ENCODE measurements around the gene CD247.

Gene CD247

GRCh38 chr1:167528057-167528728 lies 9.9 kb upstream of the CD247 start:
- DNase-seq (no peak), ATAC-seq (no peak)
- no peaks in the 10 kb centered on the region for H3K27me3 Mint-ChIP-seq
- no peaks in the 10 kb centered on the region for H3K36me3 Mint-ChIP-seq (ENCODE audit: low read depth)
- no peak overlapping the region for H3K27ac Mint-ChIP-seq
- H3K4me3 Mint-ChIP-seq, result no peak overlapping the region
- no peaks in the 10 kb centered on the region for H3K9me3 Mint-ChIP-seq
- H3K4me1 Mint-ChIP-seq, result peaks cover 3% of the 10 kb centered on the region

DNA sequence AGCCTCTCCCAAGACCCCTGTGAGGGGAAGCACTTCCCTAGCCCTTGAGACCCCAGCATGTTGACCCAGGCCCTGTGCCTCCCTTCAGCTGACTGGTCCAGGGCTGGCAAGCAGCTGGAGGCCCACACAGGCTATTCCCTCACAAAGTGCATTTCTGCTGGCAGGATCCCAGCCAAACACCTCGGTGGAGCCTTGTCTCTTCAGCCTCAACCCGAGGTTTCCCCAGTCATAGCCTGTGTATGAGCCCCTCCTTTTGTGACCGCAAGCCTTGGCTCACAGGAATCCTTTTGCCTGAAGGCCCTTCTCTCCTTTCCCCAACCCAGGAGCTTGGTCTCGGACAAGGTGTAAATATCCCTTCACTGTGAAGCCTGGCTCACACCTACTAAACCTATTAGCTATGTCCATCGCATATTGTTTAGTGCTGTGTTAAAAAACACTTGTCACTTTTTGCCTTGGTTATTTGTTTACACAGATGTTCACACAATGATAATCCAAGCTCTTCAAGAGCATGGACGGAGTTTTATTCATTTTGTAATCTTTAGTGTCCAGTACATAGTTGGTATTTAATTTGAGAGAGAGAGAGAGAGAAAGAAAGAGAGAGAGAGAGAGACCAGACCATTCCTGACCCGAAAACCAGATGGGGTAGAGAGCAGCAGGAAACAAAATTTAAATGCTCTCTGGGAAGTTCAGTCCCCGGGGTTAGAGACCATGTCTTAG lies 8.5 kb upstream of the CD247 start:
- no peaks in the 10 kb centered on the region for H3K27me3 Mint-ChIP-seq
- peaks cover 3% of the 10 kb centered on the region for H3K4me1 Mint-ChIP-seq
- no peak overlapping the region for H3K4me3 Mint-ChIP-seq
- ATAC-seq (no peak), DNase-seq (no peak)
- no peaks in the 10 kb centered on the region for H3K9me3 Mint-ChIP-seq
- no peaks in the 10 kb centered on the region for H3K36me3 Mint-ChIP-seq (ENCODE audit: low read depth)
- H3K27ac Mint-ChIP-seq, result no peak overlapping the region

- no peak overlapping the region for H3K27ac Mint-ChIP-seq
- peaks cover 3% of the 10 kb centered on the region for H3K4me1 Mint-ChIP-seq
- DNase-seq (no peak), ATAC-seq (no peak)
- H3K4me3 Mint-ChIP-seq, result no peak overlapping the region
- H3K27me3 Mint-ChIP-seq, result no peaks in the 10 kb centered on the region
- no peaks in the 10 kb centered on the region for H3K36me3 Mint-ChIP-seq (ENCODE audit: low read depth)
- no peaks in the 10 kb centered on the region for H3K9me3 Mint-ChIP-seq
Measured at GRCh38 chr1:167524651-167525050, 6.3 kb upstream of the CD247 start.

GRCh38 chr1:167522246-167522645 lies 3.9 kb upstream of the CD247 start:
- Mint-ChIP-seq H3K4me3 (no peak overlapping the region), H3K27ac (no peak overlapping the region), H3K9me3 (no peaks in the 10 kb centered on the region), H3K4me1 (peaks cover 5% of the 10 kb centered on the region), H3K27me3 (no peaks in the 10 kb centered on the region), H3K36me3 (ENCODE audit: low read depth) (peaks cover 9% of the 10 kb centered on the region)
- ATAC-seq, result no peak
- no peak for DNase-seq

- H3K4me1 Mint-ChIP-seq, result peaks cover 10% of the 10 kb centered on the region
- no peak overlapping the region for H3K27ac Mint-ChIP-seq
- DNase-seq (no peak), ATAC-seq (no peak)
- no peaks in the 10 kb centered on the region for H3K27me3 Mint-ChIP-seq
- peaks cover 24% of the 10 kb centered on the region for H3K36me3 Mint-ChIP-seq (ENCODE audit: low read depth)
- no peak overlapping the region for H3K4me3 Mint-ChIP-seq
- H3K9me3 Mint-ChIP-seq, result no peaks in the 10 kb centered on the region
Measured at GRCh38 chr1:167520711-167521206, 2.4 kb upstream of the CD247 start.

GRCh38 chr1:167517535-167518330 lies 596 bp downstream of the CD247 start:
- Mint-ChIP-seq H3K4me3 (peak overlapping the region; percentile 98), H3K27me3 (no peaks in the 10 kb centered on the region), H3K4me1 (peaks cover 34% of the 10 kb centered on the region), H3K36me3 (ENCODE audit: low read depth) (peaks cover 41% of the 10 kb centered on the region), H3K9me3 (no peaks in the 10 kb centered on the region), H3K27ac (peak overlapping the region; percentile 100)
- peak; percentile 93 for DNase-seq
- ATAC-seq, result peak; percentile 97

DNA sequence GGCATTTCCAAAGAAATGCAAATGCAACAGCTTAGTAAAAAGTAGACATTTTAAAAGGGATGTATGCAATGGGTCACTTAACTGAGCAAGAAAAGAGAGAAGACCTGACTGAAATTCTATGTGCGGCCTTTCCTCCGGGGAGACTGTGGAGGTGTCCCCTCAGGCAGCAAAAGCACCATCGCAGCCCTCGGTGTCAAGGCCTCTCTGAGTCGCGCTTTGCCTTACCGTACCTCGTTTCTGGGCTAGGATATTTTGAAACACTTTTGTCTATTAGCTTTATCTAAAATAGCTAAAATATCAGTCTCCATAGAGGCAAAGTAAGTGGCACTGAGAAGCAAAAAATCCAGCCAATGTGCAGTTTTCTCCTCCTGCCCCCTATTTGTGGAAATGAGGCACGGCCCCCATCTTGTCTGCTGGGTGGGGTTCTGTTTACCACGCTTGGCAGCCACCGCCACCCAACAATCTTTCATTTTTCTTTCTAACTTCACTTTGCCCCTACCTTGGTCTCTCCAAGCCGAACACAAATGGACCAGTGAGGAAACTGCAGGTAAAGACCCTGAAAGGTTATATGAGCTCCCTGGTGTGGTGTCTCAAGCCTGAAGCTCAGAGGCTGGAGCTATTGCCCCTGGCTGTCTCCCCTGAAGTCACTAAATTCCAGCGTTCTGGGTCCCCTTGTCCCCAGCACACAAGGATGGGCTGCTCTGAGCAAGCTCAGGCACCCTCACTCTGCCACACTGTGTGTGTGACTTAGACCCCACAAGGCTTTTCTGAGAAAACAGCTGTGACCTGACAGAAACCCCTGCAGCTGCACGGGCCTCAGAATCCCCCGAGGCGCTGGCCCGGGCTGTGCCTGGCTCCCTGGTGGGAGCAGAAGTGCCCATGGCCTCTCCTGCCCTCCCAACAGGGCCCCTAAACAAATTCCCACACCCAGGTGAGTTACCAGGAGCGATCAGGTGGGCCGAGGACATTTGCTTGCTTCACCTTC lies 1.6 kb downstream of the CD247 start:
- no peaks in the 10 kb centered on the region for H3K9me3 Mint-ChIP-seq
- no peaks in the 10 kb centered on the region for H3K27me3 Mint-ChIP-seq
- H3K4me1 Mint-ChIP-seq, result peaks cover 44% of the 10 kb centered on the region
- DNase-seq (no peak), ATAC-seq (peak; percentile 40)
- H3K4me3 Mint-ChIP-seq, result peak overlapping the region; percentile 98
- H3K27ac Mint-ChIP-seq, result peak overlapping the region; percentile 100
- peaks cover 50% of the 10 kb centered on the region for H3K36me3 Mint-ChIP-seq (ENCODE audit: low read depth)

GRCh38 chr1:167515893-167516321 lies 2.4 kb downstream of the CD247 start:
- ATAC-seq (no peak), DNase-seq (no peak)
- Mint-ChIP-seq H3K27ac (peak overlapping the region; percentile 100), H3K9me3 (no peaks in the 10 kb centered on the region), H3K4me1 (peaks cover 50% of the 10 kb centered on the region), H3K36me3 (ENCODE audit: low read depth) (peaks cover 54% of the 10 kb centered on the region), H3K27me3 (no peaks in the 10 kb centered on the region), H3K4me3 (peak overlapping the region; percentile 98)

DNA sequence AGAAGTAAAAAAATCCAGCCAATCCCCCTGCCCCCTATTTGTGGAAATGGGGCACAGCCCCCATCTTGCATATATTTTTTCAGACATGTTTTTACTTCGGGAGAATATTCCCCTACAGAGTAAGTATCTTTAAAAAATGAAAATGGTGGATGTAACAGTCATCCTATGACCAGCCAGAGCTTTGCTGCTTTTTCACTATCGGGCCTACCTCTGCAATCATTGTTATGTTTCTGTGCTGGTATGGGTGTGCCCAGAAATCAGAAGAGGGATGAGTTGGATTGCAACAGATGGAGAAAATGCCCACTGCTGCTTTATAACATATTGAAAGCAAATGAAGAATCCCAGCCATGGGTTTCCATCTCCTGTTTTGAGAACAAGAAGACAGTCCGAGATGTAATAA lies 2.9 kb downstream of the CD247 start:
- Mint-ChIP-seq H3K4me3 (peak overlapping the region; percentile 98), H3K36me3 (ENCODE audit: low read depth) (peaks cover 57% of the 10 kb centered on the region), H3K4me1 (peaks cover 55% of the 10 kb centered on the region), H3K27ac (peak overlapping the region; percentile 100), H3K9me3 (no peaks in the 10 kb centered on the region), H3K27me3 (no peaks in the 10 kb centered on the region)
- DNase-seq, result no peak
- ATAC-seq, result no peak

- Mint-ChIP-seq H3K27ac (peak overlapping the region; percentile 100), H3K27me3 (no peaks in the 10 kb centered on the region)
- no peak for DNase-seq
Measured at GRCh38 chr1:167514288-167514687, 4.0 kb downstream of the CD247 start.

GRCh38 chr1:167512046-167512654 lies 6.2 kb downstream of the CD247 start:
- H3K36me3 Mint-ChIP-seq (ENCODE audit: low read depth), result peaks cover 78% of the 10 kb centered on the region
- H3K9me3 Mint-ChIP-seq, result no peaks in the 10 kb centered on the region

More at GRCh38 chr1:167514288-167514687, 4.0 kb downstream of the CD247 start:
- H3K4me1 Mint-ChIP-seq, result peaks cover 67% of the 10 kb centered on the region
- H3K36me3 Mint-ChIP-seq (ENCODE audit: low read depth), result peaks cover 67% of the 10 kb centered on the region
- ATAC-seq, result no peak
- H3K4me3 Mint-ChIP-seq, result peak overlapping the region; percentile 98
- H3K9me3 Mint-ChIP-seq, result no peaks in the 10 kb centered on the region

GRCh38 chr1:167511374-167511986 lies 6.8 kb downstream of the CD247 start:
- no peaks in the 10 kb centered on the region for H3K27me3 Mint-ChIP-seq
- DNase-seq, result no peak
- peak overlapping the region; percentile 71 for H3K4me3 Mint-ChIP-seq
- H3K9me3 Mint-ChIP-seq, result no peaks in the 10 kb centered on the region
- no peak for ATAC-seq
- H3K4me1 Mint-ChIP-seq, result peaks cover 85% of the 10 kb centered on the region
- peak overlapping the region; percentile 19 for H3K27ac Mint-ChIP-seq
- peaks cover 76% of the 10 kb centered on the region for H3K36me3 Mint-ChIP-seq (ENCODE audit: low read depth)

More at GRCh38 chr1:167512046-167512654, 6.2 kb downstream of the CD247 start:
- ATAC-seq (no peak), DNase-seq (no peak)
- H3K27ac Mint-ChIP-seq, result peak overlapping the region; percentile 57
- no peaks in the 10 kb centered on the region for H3K27me3 Mint-ChIP-seq
- peak overlapping the region; percentile 71 for H3K4me3 Mint-ChIP-seq
- peaks cover 82% of the 10 kb centered on the region for H3K4me1 Mint-ChIP-seq

- Mint-ChIP-seq H3K27me3 (no peaks in the 10 kb centered on the region), H3K27ac (peak overlapping the region; percentile 7), H3K4me1 (peaks cover 86% of the 10 kb centered on the region), H3K4me3 (peak overlapping the region; percentile 43), H3K9me3 (no peaks in the 10 kb centered on the region), H3K36me3 (ENCODE audit: low read depth) (peaks cover 76% of the 10 kb centered on the region)
- ATAC-seq (no peak), DNase-seq (no peak)
Measured at GRCh38 chr1:167510881-167511280, 7.4 kb downstream of the CD247 start.

Data from activated naive CD8-positive, alpha-beta T cell treated with anti-CD3 and anti-CD28 coated beads, Interleukin-2, amount 50 U/mL, for 24 hours (primary cell).